Smooth muscle cell (in vitro differentiated cells): ENCODE measurements around the gene RASAL1. TPM values are rescaled to one million over a fixed set of nuclear protein-coding genes. Genes with fewer than 3 reads are reported as not detected.

Experiments
- DNase-seq: peaks from one replicate; lab custom pipeline; 2025; ENCODE audit not compliant: unreplicated experiment; lab: John Stamatoyannopoulos, UW
- H2AFZ ChIP-seq: fragments of 200-600 bp; sonication (generic); 2 replicates; pipeline ENCODE4 v1.6.0; 2016; ENCODE audit warnings: antibody characterized with exemption, low read depth, mild to moderate bottlenecking
- H3F3A ChIP-seq: fragments of 200-600 bp; sonication (generic); 2 replicates; pipeline ENCODE4 v1.6.0; 2017; ENCODE audit warnings: antibody characterized with exemption, low read depth
- H3K27ac ChIP-seq: fragments of 200-600 bp; sonication (generic); 2 replicates; pipeline ENCODE4 v1.5.1; 2016; ENCODE audit warnings: low read depth, mild to moderate bottlenecking
- H3K27me3 ChIP-seq: fragments of 200-600 bp; sonication (generic); 2 replicates; pipeline ENCODE4 v1.6.1; 2016; ENCODE audit warnings: low read depth, mild to moderate bottlenecking
- H3K36me3 ChIP-seq: fragments of 200-600 bp; sonication (generic); 2 replicates; pipeline ENCODE4 v1.5.1; 2016; ENCODE audit warnings: low read depth
- H3K4me1 ChIP-seq: fragments of 200-600 bp; sonication (generic); 2 replicates; pipeline ENCODE4 v1.5.1; 2016; ENCODE audit warnings: low read depth
- H3K4me2 ChIP-seq: fragments of 200-600 bp; sonication (generic); 2 replicates; pipeline ENCODE4 v1.6.0; 2016; ENCODE audit warnings: mild to moderate bottlenecking
- H3K4me3 ChIP-seq: fragments of 200-600 bp; sonication (generic); 2 replicates; pipeline ENCODE4 v1.5.1; 2016; ENCODE audit warnings: mild to moderate bottlenecking
- H3K79me2 ChIP-seq: fragments of 200-600 bp; sonication (generic); 2 replicates; pipeline ENCODE4 v1.6.0; 2016; ENCODE audit warnings: low read depth, mild to moderate bottlenecking
- H3K9ac ChIP-seq: fragments of 200-600 bp; sonication (generic); 2 replicates; pipeline ENCODE4 v1.6.0; 2016; ENCODE audit warnings: low read depth
- H3K9me3 ChIP-seq: fragments of 200-600 bp; sonication (generic); replicated peaks from 2 replicates; pipeline ENCODE4 v1.5.1; 2016; ENCODE audit warnings: low read depth
- H4K20me1 ChIP-seq: fragments of 200-600 bp; sonication (generic); 2 replicates; pipeline ENCODE4 v1.6.0; 2016; ENCODE audit warnings: low read depth
- WGBS: methylation state at CpG from one replicate; pipeline ENCODE4 v1.1.7; 2016; ENCODE audit warnings: low lambda C conversion rate; 5-methylcytosine and 5-hydroxymethylcytosine counted together
- polyA plus RNA-seq: library from polyadenylated mRNA; unstranded; fragments of >200 nt; fragmentation: Nextera tagmentation; extraction: Ambion mirVana; gene quantifications from 2 replicates; pipeline ENCODE4 v1.2.1, GENCODE V29; 2016
- total RNA-seq: library from RNA; depleted of rRNA; stranded (reverse); fragments of >200 nt; gene quantifications from 2 replicates; pipeline ENCODE4 v1.2.3, GENCODE V29; 2014
- TF ChIP-seq, protein P1 (sequence below): fragments of 200-600 bp; sonication (generic); IDR thresholded peaks from 2 replicates; pipeline ENCODE4 v1.5.1; 2017; ENCODE audit warnings: borderline replicate concordance, mild to moderate bottlenecking, antibody characterized with exemption; ENCODE audit not compliant: insufficient read depth, poor library complexity, severe bottlenecking

Gene RASAL1
- total and polyA plus RNA-seq, 2 experiments from 2014 or later = not detected

- Histone ChIP-seq H3K27me3 (peaks cover 10% of the 10 kb centered on the region), H4K20me1 (no peaks in the 10 kb centered on the region), H3K9ac (no peak overlapping the region), H3K4me2 (no peak overlapping the region), H3K36me3 (no peaks in the 10 kb centered on the region), H2AFZ (no peak overlapping the region), H3K79me2 (no peaks in the 10 kb centered on the region), H3K9me3 (no peaks in the 10 kb centered on the region), H3K4me3 (no peak overlapping the region), H3K4me1 (peaks cover 3% of the 10 kb centered on the region), H3F3A (no peaks in the 10 kb centered on the region), H3K27ac (no peak overlapping the region)
- 90% methylated on average over 2 of the region's 2 CpGs for WGBS
- TF ChIP-seq, protein P1, sequence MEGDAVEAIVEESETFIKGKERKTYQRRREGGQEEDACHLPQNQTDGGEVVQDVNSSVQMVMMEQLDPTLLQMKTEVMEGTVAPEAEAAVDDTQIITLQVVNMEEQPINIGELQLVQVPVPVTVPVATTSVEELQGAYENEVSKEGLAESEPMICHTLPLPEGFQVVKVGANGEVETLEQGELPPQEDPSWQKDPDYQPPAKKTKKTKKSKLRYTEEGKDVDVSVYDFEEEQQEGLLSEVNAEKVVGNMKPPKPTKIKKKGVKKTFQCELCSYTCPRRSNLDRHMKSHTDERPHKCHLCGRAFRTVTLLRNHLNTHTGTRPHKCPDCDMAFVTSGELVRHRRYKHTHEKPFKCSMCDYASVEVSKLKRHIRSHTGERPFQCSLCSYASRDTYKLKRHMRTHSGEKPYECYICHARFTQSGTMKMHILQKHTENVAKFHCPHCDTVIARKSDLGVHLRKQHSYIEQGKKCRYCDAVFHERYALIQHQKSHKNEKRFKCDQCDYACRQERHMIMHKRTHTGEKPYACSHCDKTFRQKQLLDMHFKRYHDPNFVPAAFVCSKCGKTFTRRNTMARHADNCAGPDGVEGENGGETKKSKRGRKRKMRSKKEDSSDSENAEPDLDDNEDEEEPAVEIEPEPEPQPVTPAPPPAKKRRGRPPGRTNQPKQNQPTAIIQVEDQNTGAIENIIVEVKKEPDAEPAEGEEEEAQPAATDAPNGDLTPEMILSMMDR = no peak
- no peak for DNase-seq
Observed at GRCh38 chr12:113146999-113147398, 11.4 kb upstream of the RASAL1 start.

- Histone ChIP-seq H3K27me3 (no peaks in the 10 kb centered on the region), H3K4me2 (no peak overlapping the region), H3F3A (no peaks in the 10 kb centered on the region), H3K4me3 (no peak overlapping the region), H3K9ac (no peak overlapping the region), H3K4me1 (peaks cover 3% of the 10 kb centered on the region), H3K36me3 (no peaks in the 10 kb centered on the region), H3K79me2 (no peaks in the 10 kb centered on the region), H3K9me3 (no peaks in the 10 kb centered on the region), H2AFZ (no peak overlapping the region), H3K27ac (no peak overlapping the region), H4K20me1 (no peaks in the 10 kb centered on the region)
- TF ChIP-seq, protein P1 = no peak
- 77% methylated on average over 11 of the region's 12 CpGs for WGBS
- DNase-seq = no peak
Observed at GRCh38 chr12:113145720-113146551, 10.4 kb upstream of the RASAL1 start.

GRCh38 chr12:113144806-113145205 is 9.2 kb upstream of the RASAL1 start:
- Histone ChIP-seq H3K79me2 (no peaks in the 10 kb centered on the region), H2AFZ (no peak overlapping the region), H3F3A (no peaks in the 10 kb centered on the region), H3K27me3 (no peaks in the 10 kb centered on the region), H3K27ac (no peak overlapping the region), H3K4me2 (no peak overlapping the region), H3K4me3 (no peak overlapping the region), H3K36me3 (no peaks in the 10 kb centered on the region), H3K9me3 (no peaks in the 10 kb centered on the region), H3K4me1 (peaks cover 2% of the 10 kb centered on the region), H3K9ac (no peak overlapping the region), H4K20me1 (no peaks in the 10 kb centered on the region)
- DNase-seq = no peak
- WGBS = 94% methylated on average over 5 of the region's 5 CpGs
- TF ChIP-seq, protein P1 = no peak

DNA sequence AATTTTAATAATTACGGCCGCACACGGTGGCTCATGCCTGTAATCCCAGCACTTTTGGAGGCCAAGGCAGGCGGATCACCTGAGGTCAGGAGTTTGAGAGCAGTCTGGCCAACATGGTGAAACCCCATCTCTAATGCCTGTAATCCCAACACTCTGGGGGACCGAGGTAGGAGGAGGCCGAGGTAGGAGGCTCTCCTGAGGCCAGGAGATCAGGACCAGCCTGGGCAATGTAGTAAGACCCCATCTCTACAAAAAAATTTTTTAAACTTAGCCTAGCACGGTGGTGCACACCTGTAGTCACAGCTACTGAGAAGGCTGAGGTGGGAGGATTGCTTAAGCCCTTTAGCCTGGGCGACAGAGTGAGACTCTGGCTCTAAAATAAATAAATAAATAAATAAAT is 8.4 kb upstream of the RASAL1 start:
- no peaks in the 10 kb centered on the region for H3K27me3 ChIP-seq
- no peaks in the 10 kb centered on the region for H4K20me1 ChIP-seq
- no peaks in the 10 kb centered on the region for H3K79me2 ChIP-seq
- 91% methylated on average over 8 of the region's 8 CpGs for WGBS
- H2AFZ ChIP-seq = no peak overlapping the region
- no peaks in the 10 kb centered on the region for H3K36me3 ChIP-seq
- no peak for DNase-seq
- H3K4me2 ChIP-seq = no peak overlapping the region
- H3F3A ChIP-seq = no peaks in the 10 kb centered on the region
- H3K4me1 ChIP-seq = no peaks in the 10 kb centered on the region
- no peak overlapping the region for H3K9ac ChIP-seq
- H3K9me3 ChIP-seq = no peaks in the 10 kb centered on the region
- TF ChIP-seq, protein P1 = no peak
- no peak overlapping the region for H3K4me3 ChIP-seq
- H3K27ac ChIP-seq = no peak overlapping the region
